ENCODE data around the gene ADRB2.

The ADRB2 gene

GRCh38 chr5:148831590-148832565, 5.5 kb downstream of the ADRB2 start:
- DNase-seq (ENCODE audit: low read depth in 2 of 2), result no peak

GRCh38 chr5:148833122-148833521, 6.7 kb downstream of the ADRB2 start:
- DNase-seq (ENCODE audit: low read depth in 2 of 2), result no peak

- no peak for DNase-seq (ENCODE audit: low read depth in 2 of 2)
Measured at GRCh38 chr5:148833925-148834324, 7.5 kb downstream of the ADRB2 start.

- DNase-seq (ENCODE audit: low read depth in 2 of 2), result no peak
Measured at GRCh38 chr5:148834689-148835088, 8.3 kb downstream of the ADRB2 start.

DNA sequence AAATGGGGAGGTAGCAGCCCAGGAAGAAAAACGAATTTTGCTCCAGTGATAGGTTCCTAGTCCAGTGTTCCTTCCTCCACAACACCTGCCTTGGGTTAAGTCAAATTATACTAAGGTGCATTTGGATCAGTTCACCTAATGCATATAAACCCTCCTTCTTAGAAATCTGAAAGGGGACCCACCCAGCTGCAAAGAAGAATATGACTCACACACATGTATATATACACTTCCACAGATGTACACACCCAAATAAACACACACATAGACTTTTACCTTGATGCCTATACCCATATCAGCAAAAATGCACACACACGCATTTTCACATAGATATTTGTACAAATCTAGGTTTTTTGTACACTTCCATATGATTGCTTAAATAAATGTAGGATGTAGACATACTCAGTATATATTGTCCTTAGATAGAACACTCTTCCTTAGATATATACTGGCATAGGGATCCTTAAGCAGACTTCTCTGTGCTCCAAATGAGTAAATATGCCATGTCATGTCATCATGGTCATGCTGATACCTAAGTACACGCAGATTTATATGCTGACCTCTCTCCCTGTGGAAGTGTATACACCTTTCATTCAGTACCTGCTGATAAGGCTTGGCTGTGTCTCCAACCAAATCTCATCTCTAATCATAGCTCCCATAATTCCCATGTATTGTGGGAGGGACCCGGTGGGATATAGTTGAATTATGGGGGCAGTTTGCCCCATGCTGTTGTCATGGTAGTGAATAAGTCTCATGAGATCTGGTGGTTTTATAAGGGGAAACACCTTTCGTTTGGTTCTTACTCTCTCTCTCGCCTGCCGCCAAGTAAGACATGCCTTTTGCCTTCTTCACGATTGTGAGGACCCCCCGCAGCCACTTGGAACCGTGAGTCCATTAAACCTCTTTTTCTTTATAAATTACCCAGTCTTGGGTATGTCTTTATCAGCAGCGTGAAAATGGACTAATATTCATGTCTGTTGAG, 10.2 kb downstream of the ADRB2 start:
- DNase-seq (ENCODE audit: low read depth in 2 of 2), result no peak

DNA sequence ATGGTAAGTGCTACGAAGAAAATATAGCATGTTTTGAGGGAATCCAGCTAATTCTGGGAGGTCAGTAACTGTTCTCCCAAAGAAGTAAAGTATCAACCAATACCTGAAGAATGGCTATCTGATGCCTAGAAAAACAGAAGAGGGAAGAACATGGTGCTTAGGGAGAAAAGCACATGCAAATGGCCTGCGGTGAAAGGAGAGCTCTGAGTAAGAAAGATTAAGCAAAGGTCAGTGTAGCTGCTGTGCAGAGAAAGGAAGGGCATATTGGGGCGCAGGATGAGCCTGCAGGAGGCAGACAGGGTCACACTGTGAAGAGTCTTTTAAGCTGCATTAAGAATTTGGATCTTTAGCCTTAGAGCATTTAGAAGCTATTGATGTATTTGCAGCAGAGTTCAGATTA, 11.0 kb downstream of the ADRB2 start:
- no peak for DNase-seq (ENCODE audit: low read depth in 2 of 2)

DNA sequence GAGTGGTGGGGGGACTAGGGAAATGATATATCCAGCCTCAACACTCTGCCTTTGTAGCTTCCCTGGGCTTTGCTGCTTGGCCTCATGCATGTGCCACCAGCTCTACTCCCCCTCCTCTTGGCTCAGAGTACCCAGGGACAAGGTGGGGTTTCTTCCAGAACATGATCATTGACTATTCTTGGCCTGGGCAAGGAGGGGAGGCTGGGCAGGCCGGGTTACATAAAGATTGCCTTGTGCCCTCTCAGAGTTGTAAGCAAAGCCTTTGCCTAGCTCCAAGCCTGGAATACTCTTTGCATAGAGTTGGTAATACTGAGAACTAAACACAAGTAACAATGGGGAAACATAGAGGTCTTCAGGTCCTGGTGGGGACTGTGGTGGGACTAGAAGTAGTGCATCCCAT, 11.9 kb downstream of the ADRB2 start:
- no peak for DNase-seq (ENCODE audit: low read depth in 2 of 2)

DNA sequence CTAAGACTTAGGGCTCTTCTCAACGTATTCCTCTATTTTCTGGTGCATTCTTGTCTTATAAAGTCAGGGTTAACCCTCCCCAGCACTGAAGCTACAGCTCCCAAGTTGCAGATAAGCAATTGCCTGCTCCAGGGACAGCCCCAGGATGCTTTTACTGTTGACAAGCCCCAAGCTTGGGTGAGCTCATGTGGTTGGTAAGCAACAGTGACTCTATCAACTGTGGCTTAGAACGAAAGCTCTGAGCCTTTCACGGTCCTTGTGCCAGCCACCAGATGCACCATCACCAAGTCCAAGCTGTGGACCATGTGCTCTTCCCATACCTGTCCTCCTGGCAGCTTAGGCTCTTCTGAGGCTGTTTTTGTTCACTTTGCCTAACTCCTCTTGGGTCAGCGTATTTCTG, 13.5 kb downstream of the ADRB2 start:
- no peak for DNase-seq (ENCODE audit: low read depth in 2 of 2)

- no peak for DNase-seq (ENCODE audit: low read depth in 2 of 2)
Measured at GRCh38 chr5:148840531-148840930, 14.1 kb downstream of the ADRB2 start.

DNA sequence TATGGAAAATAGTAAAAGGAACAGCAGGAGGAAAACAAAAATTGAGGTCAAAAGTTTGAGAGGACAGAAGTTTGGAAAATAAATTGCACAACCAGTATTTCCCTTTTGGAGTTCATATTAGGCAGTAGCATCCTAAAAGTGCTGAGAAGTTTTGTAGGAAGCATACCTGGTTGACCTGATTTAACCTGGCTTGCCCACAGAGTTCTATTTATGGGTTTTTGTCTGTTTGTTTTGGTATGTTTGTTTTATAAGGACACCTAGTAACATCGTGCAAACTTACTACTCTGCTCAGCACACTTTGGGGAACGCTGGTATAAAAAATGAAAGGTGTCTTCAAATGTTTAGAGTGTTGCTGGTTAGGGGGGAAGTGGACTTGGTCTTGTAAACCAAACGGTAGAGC, 15.1 kb downstream of the ADRB2 start:
- no peak for DNase-seq (ENCODE audit: low read depth in 2 of 2)

- DNase-seq (ENCODE audit: low read depth in 2 of 2), result no peak
Measured at GRCh38 chr5:148842161-148842560, 15.8 kb downstream of the ADRB2 start.

DNA sequence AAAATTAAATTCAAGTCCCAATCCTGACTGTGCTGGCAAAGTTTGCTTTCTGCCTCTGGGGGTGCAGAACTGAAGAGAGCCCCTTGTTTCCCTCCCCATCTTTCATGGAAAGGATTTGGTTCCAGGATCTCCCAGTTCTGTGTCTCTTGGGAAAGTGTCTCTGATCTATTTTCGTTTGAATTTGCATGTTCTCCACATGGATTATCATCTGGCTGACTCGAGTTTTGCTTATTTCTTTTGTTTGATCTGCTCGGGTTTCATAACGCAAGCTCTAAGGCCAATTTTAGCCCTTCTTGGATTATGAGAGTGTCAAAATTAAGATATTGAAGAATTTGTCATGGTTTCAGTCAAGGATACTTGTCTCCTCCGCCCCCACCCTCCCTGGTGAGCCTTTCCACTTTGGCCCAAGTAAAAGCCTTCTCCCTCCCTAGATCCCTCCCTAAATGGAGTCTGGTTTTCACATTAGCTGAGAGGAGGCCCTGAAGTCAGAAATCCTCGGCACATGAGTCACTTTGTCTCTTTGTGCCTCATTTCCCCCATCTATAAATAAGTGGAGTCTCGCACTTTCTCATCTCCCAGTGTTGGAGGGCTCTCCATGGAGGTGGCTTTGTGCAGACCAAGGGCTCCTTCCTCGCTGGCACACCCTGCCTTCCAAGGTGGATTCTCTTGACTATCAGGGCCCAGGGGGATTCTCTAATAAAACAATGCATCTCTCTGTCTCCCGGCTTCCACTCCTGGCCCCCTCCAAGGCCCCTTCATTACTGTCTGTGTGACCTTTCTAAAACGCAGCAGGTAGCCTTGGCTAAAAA, 17.3 kb downstream of the ADRB2 start:
- no peak for DNase-seq (ENCODE audit: low read depth in 2 of 2)

GRCh38 chr5:148844433-148845280, 18.2 kb downstream of the ADRB2 start:
- DNase-seq (ENCODE audit: low read depth in 2 of 2), result no peak

GRCh38 chr5:148846930-148847329, 20.5 kb downstream of the ADRB2 start:
- no peak for DNase-seq (ENCODE audit: low read depth in 2 of 2)

DNA sequence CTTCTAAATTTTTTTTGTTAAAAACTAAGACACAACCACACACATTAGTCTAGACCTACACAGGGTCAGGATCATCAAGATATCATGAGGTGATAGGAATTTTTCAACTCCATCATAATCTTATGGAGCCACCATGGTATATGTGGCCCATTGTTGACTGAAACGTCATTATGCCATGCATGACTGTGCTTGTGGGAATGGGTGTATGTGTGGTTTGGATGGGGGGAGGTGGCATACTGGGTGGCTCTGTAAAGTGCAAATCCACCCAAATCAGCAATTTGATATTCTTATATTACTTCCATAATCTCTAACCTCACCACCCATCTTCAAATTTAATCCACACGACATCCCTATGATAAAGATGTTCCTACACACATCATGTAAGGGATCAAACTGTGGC, 21.0 kb downstream of the ADRB2 start:
- DNase-seq (ENCODE audit: low read depth in 2 of 2), result no peak

DNA sequence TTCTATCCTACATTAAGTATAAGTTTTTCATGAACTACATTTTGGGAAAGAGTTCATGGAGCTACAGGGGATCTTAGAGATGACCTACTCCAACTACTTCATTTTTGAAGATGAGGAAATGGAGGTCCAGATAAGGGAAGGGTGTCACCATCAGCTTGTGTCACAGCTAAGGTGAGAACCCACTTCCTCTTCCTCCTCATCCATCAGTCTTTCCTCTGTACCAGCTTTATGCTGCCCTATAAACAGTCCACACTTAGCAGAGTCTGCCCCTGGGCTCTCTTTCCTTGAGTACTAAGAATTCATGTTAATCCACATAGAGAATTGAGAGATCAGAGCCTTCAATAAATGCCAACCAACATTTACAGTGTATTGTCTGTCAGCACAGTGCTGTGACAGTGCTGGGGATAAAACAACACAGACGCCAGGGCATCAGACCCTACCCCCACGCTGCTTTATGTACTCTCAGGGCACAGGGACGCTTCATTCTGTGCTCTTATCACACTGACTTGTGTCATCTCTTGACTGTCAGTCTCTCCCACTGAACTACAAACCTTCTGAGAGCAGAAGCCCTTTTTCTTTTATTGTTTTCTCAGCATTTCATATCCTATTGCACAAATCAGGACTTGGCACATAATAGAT, 22.1 kb downstream of the ADRB2 start:
- no peak for DNase-seq (ENCODE audit: low read depth in 2 of 2)

DNA sequence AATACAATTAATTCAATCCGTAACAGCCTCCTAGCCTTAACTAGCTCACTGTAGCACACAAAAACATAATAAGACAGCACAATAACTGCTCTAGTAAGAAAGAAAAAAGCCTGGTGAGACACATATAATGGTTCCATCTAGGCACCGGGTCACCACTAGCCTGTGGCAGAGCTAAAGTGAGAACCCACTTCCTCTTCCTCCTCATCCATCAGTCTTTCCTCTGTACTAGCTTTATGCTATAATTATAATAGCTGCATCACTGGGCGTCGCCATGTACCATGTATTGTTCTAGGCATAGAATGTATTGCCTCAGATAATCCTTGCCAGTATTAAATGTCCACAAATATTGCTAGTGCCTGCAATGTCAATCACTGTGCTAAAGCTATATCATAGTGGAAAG, 23.1 kb downstream of the ADRB2 start:
- DNase-seq (ENCODE audit: low read depth in 2 of 2), result no peak

DNA sequence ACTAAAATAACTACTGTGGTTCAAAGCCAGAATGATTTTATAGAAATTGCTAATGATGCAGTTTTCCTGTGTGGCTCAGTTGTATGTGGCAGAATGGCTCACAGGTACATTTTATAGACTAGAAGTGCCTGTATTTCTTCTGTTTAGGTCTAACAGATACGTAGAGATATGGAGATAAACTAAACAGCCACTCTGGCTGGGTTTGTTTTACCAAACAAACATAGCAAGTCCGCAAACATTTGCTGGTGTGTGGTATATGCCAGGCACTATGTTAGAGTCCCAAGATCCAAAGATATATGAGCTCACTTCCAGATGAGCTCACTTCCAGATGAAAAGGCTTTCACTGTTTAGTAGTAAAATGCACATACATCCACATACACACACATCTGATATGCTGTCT, 24.4 kb downstream of the ADRB2 start:
- no peak for DNase-seq (ENCODE audit: low read depth in 2 of 2)

DNA sequence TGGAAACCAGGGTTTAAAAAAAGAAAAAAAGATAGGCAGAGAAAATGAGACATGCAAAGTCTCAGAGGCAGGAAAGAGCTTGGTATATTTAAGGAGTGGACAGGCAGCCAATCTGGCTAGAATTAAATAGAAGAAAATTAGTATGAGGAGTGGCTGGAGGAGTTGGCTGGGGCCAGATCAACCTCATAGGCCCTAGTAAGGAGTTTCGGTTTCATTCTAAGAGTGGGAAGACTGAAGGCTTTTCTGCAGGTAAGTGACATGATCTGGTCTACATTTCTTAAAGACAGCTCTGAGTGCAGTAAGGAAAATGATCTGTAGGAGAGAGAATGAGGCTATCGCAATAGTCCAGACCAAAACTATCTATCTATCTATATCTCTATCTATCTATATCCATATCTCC, 27.5 kb downstream of the ADRB2 start:
- DNase-seq (ENCODE audit: low read depth in 2 of 2), result no peak

Data from stimulated activated CD8-positive, alpha-beta memory T cell treated with anti-CD3 and anti-CD28 coated beads, Interleukin-2, amount 100 ng/mL, for 48 hours (primary cell).